ENCODE data around the gene COL5A1.

- no peak for TF ChIP-seq CTCF (IDR thresholded peaks at IDR 0.05; ENCODE audit: low read depth, low read length)
- TF ChIP-seq EZH2phosphoT487 (IDR thresholded peaks at IDR 0.05; ENCODE audit: low read depth): no peak
Observed at GRCh38 chr9:134658378-134658955, 16.9 kb downstream of the COL5A1 start.
